ENCODE measurements around the gene NAA40. TPM values are rescaled to one million over a fixed set of nuclear protein-coding genes. Genes with fewer than 3 reads are reported as not detected.

NAA40 gene
- total RNA-seq, 2 experiments from 2014 or later, result 37.0 to 46.0 TPM

DNA sequence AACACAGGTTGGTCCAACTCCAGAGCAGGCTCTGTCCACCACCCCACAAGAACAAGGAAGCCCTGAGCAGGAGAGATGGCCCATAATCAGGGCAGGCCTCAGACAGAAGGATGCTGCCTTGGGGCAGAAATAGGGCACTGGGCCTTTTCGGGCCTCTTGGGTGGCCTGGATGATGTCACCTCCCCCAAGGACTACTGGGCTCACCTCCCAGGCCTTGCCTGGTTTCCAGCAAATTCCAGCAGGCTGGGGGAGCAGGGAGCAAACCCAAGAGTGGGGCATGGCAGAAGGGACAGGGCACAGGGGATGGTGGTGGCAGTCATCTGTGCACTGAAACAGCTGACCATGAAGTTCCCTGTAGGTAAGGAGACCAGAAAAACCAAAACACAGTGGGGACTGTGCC lies 5.3 kb upstream of the NAA40 start:
- DNase-seq (no peak), ATAC-seq (no peak)
- Mint-ChIP-seq H3K27ac (no peak overlapping the region), H3K9me3 (ENCODE audit: low read depth) (no peaks in the 10 kb centered on the region), H3K4me1 (peaks cover 9% of the 10 kb centered on the region), H3K27me3 (peaks cover 3% of the 10 kb centered on the region), H3K4me3 (no peak overlapping the region), H3K36me3 (no peaks in the 10 kb centered on the region)
- CTCF ChIA-PET, result interaction anchor here (2.4 to 3.9 kb wide), 2 partner anchors 14 to 96 kb away, joined by 10 to 16 read pairs; partner anchors contain the start of gene MARK2

DNA sequence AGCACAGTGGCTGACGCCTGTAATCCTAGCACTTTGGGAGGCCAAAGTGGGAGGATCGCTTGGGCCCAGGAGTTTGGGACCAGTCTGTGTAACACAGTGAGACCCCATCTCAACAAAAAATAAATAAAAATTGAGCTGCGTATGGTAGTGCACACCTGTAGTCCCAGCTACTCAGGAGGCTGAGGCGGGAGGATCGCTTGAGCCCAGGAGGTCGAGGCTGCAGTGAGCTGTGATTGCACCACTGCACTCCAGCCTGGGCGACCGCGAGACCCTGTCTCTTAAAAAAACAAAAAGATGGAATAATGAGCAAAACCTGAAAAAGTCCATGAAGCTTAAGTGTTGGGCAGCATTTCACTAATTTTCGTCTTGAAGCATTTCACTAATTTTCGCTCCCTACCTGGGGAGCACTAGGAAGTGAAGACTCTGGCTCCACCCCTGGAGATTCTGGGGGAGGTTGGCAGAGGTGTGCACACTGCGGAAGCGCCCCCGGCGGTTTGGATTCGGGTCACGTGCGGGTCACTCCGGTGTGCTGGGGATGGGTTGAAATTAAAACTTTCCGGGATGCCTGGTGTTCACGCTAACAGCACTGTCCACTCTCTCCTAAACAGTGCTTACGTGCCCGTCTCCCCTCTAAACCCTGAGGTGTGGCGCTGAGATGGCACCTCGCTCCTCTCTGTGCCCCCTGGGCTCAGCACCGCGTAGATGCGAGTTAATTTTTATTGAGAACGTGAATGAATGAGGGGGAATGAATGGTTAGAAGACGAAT lies 906 bp upstream of the NAA40 start:
- peaks cover 9% of the 10 kb centered on the region for H3K36me3 Mint-ChIP-seq
- peak overlapping the region; percentile 87 for H3K4me3 Mint-ChIP-seq
- DNase-seq (peak; percentile 55), ATAC-seq (peak; percentile 18)
- CTCF ChIA-PET, result interaction anchor here (0.9 kb wide), 1 partner anchor 100 kb away, joined by 5 read pairs; no protein-coding TSS in a partner anchor
- no peaks in the 10 kb centered on the region for H3K9me3 Mint-ChIP-seq (ENCODE audit: low read depth)
- peak overlapping the region; percentile 89 for H3K27ac Mint-ChIP-seq
- H3K27me3 Mint-ChIP-seq, result no peaks in the 10 kb centered on the region
- peaks cover 27% of the 10 kb centered on the region for H3K4me1 Mint-ChIP-seq

DNA sequence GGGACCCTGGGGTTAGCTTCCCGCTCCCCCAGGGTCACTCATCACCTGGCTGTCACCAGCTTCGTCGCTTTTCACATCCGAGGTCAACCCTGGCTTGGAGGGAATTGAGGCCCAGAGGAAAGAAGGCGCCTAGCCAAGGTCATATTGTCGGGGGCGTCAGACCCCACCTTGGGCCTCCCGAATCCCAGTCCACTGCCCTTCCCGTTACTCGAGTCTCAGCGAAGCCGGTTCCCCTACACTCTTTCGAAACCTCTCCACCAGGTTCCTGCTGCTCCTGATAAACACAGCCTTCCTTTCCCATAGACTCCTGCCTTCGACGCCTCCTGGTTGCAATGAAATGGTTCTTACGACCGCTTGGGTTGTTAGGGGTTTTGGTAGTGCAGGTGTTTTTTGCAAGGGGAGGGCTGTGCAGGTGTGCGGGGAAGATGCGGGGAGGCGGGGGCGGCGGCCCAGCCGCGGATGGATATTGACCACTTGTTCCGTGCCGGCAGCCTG lies 642 bp downstream of the NAA40 start:
- Mint-ChIP-seq H3K9me3 (ENCODE audit: low read depth) (no peaks in the 10 kb centered on the region), H3K27ac (peak overlapping the region; percentile 83), H3K4me3 (peak overlapping the region; percentile 87), H3K4me1 (peaks cover 30% of the 10 kb centered on the region), H3K27me3 (no peaks in the 10 kb centered on the region), H3K36me3 (peaks cover 9% of the 10 kb centered on the region)
- CTCF ChIA-PET, result no interaction called here
- DNase-seq, result no peak
- ATAC-seq, result no peak

DNA sequence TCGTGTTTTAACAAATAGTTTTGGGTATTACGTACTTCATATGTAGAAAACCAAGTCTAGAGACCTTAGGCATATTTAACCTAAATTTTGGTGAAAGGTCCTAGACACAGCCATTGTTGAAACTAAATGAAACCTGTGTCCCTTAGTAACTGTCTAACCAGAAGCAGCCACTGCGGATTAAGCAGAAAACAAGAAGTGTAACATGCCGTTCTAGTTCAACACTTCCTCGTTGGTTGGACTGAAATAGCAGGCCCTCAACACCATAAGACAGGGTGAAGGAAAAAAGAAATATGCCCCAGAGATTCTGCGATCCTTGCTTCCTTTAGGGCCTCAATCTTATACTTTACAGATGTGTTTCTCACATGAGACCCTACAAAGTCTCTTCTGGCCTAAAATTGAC lies 2.0 kb downstream of the NAA40 start:
- Mint-ChIP-seq H3K36me3 (peaks cover 10% of the 10 kb centered on the region), H3K9me3 (ENCODE audit: low read depth) (no peaks in the 10 kb centered on the region), H3K27me3 (no peaks in the 10 kb centered on the region), H3K4me1 (peaks cover 31% of the 10 kb centered on the region), H3K27ac (no peak overlapping the region), H3K4me3 (peak overlapping the region; percentile 60)
- no peak for ATAC-seq
- no peak for DNase-seq
- CTCF ChIA-PET, result no interaction called here

DNA sequence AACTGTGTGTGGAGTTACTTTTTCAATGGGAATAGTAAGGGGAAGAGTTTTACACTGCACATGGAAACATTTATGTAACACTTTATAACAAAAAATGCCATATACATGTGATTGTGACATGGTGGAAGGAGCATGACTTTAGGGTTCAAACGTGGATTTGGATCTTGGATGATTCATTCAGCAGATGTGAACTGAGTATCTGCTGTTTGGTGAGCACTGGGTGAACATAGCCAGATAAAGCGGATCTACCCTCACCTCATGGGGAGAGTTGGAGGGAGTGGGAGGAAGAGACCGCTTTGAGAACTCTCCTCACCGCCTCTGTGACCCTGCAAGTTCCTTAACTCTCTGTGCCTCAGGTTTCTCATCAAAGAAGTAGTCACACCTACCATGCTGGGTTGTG lies 3.1 kb downstream of the NAA40 start:
- no peak overlapping the region for H3K4me3 Mint-ChIP-seq
- no peaks in the 10 kb centered on the region for H3K9me3 Mint-ChIP-seq (ENCODE audit: low read depth)
- no peak overlapping the region for H3K27ac Mint-ChIP-seq
- CTCF ChIA-PET, result interaction anchor here (1.1 to 5.4 kb wide), 2 partner anchors 9 to 105 kb away, joined by 5 to 136 read pairs; partner anchors contain the start of gene MARK2
- H3K27me3 Mint-ChIP-seq, result no peaks in the 10 kb centered on the region
- no peak for ATAC-seq
- H3K36me3 Mint-ChIP-seq, result peaks cover 15% of the 10 kb centered on the region
- DNase-seq, result no peak
- peaks cover 32% of the 10 kb centered on the region for H3K4me1 Mint-ChIP-seq

DNA sequence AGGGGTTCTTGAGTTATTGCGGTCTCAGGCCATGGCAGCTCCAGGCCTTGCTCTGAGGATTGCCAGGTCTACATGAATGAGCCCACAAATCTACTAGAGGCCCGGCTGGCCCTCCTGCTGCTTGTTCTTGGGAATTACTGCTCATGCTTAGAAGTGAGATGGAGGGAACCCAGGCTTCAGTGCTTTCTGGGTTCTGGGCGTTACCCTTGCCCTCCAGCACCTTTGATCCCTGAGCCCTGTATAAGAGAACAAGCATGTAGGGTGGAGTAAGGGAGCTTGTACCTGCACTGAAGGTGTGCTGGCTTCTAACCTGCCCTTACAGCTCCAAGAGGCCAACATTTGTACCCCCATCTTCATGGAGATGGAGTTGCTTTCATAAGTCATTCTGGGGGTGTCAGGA lies 4.0 kb downstream of the NAA40 start:
- DNase-seq (no peak), ATAC-seq (no peak)
- CTCF ChIA-PET, result interaction anchor here (1.1 to 5.4 kb wide), 3 partner anchors 8 to 210 kb away, joined by 3 to 136 read pairs (median 5); partner anchors contain the start of gene MARK2
- peaks cover 17% of the 10 kb centered on the region for H3K36me3 Mint-ChIP-seq
- H3K27me3 Mint-ChIP-seq, result no peaks in the 10 kb centered on the region
- no peak overlapping the region for H3K27ac Mint-ChIP-seq
- no peak overlapping the region for H3K4me3 Mint-ChIP-seq
- H3K4me1 Mint-ChIP-seq, result peaks cover 30% of the 10 kb centered on the region
- H3K9me3 Mint-ChIP-seq (ENCODE audit: low read depth), result no peaks in the 10 kb centered on the region

DNA sequence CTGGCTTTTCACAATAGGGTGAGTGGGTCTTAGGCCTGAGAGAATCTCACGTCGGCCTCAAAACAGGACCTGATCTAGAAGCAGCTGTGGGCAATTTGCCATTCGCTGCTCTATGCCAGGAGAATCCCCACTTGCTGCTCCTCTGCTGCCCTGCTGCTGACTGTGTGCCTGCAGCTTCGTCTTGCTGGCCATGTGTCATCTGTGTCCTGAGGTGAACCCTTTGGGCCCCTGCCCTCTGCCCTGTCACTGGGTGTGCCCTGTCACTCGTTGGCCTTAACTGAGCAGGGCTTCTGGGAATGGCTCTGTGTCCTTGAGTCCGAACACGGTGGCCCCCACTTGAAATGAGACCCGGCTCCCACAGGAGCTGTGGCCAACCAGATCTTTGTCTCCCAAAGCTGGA lies 6.2 kb downstream of the NAA40 start:
- Mint-ChIP-seq H3K4me1 (peaks cover 26% of the 10 kb centered on the region), H3K36me3 (peaks cover 14% of the 10 kb centered on the region), H3K27me3 (no peaks in the 10 kb centered on the region), H3K4me3 (no peak overlapping the region), H3K9me3 (ENCODE audit: low read depth) (no peaks in the 10 kb centered on the region), H3K27ac (no peak overlapping the region)
- CTCF ChIA-PET, result interaction anchor here (0.9 to 5.4 kb wide), 17 partner anchors 8 to 177 kb away, joined by 3 to 136 read pairs (median 6); partner anchors contain the start of genes MARK2 and ZFTA
- no peak for DNase-seq
- no peak for ATAC-seq

DNA sequence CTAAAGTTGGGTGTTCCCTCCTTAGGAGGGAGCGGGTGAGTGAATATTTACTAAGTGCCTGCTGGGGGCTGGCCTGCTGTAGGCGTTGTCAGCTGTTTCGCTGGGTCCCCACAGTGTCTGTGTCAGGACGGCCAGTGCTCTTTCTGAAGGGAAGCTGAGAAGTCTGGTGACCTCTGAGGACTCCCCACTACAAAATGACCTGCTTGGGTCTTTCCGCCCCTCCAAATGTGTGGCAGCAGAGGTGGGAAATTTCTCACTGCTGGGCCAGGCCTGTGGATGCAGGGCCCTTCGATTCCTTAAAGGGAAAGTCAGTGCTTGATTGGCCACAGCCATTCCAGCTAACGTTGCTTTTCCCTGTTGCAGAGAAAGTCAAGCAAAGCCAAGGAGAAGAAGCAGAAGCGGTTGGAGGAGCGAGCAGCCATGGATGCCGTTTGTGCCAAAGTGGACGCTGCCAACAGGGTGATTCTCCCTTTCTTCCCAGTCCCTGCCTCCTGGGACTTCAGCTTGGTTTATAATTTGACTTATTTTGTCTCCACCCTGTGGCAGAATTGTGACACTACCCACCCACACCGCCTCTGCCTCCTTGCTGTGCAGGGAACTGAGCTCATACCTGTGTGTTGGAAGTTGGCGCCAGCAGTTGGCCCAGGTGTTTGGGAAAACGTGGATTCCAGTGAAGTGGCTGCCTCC lies 6.8 kb downstream of the NAA40 start:
- peak; percentile 68 for DNase-seq
- CTCF ChIA-PET, result interaction anchor here (0.7 to 5.4 kb wide), 31 partner anchors 9 to 240 kb away, joined by 3 to 136 read pairs (median 5); partner anchors contain the start of genes MARK2, STIP1 and ZFTA
- H3K27ac Mint-ChIP-seq, result no peak overlapping the region
- peaks cover 15% of the 10 kb centered on the region for H3K36me3 Mint-ChIP-seq
- ATAC-seq, result peak; percentile 76
- peaks cover 21% of the 10 kb centered on the region for H3K4me1 Mint-ChIP-seq
- H3K4me3 Mint-ChIP-seq, result no peak overlapping the region
- no peaks in the 10 kb centered on the region for H3K27me3 Mint-ChIP-seq
- H3K9me3 Mint-ChIP-seq (ENCODE audit: low read depth), result no peaks in the 10 kb centered on the region

DNA sequence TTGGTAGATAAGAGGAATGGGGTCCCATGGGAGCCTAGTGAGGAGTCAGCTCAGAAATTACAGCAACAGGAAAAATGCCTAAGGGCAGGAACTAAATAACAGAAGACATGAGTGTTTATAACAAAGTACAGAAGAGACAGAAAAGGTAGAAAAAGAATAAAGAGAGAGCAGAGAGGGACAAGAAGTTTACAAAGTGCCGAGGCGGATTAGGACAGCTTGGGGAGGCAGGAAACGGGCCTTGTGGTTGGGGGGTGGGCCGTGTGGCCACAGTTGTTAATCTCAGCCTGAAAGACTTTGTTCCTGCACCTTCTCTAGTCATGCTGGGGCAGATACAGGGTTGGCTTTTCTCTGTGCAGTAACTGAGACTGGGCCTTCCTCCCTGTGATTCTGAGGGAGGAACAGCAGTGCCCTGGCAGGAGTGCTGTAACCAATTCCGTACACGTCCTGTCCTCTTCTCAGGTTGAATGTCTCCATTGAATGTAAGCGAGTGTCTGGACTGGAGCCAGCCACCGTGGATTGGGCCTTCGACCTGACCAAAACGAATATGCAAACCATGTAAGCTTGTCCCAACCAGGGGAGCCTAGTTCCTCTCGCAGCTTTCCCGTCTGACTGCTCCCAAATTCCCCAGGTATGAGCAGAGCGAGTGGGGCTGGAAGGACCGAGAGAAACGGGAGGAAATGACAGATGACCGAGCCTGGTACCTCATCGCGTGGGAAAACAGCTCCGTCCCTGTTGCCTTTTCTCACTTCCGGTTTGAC lies 13.2 kb downstream of the NAA40 start:
- peaks cover 34% of the 10 kb centered on the region for H3K4me1 Mint-ChIP-seq
- DNase-seq (peak; percentile 88), ATAC-seq (peak; percentile 85)
- H3K9me3 Mint-ChIP-seq (ENCODE audit: low read depth), result no peaks in the 10 kb centered on the region
- peaks cover 35% of the 10 kb centered on the region for H3K36me3 Mint-ChIP-seq
- peak overlapping the region; percentile 88 for H3K27ac Mint-ChIP-seq
- CTCF ChIA-PET, result interaction anchor here (0.9 to 3.4 kb wide), 11 partner anchors 8 to 201 kb away, joined by 3 to 27 read pairs (median 5); partner anchors contain the start of genes MARK2 and OTUB1
- no peaks in the 10 kb centered on the region for H3K27me3 Mint-ChIP-seq
- H3K4me3 Mint-ChIP-seq, result peak overlapping the region; percentile 57

DNA sequence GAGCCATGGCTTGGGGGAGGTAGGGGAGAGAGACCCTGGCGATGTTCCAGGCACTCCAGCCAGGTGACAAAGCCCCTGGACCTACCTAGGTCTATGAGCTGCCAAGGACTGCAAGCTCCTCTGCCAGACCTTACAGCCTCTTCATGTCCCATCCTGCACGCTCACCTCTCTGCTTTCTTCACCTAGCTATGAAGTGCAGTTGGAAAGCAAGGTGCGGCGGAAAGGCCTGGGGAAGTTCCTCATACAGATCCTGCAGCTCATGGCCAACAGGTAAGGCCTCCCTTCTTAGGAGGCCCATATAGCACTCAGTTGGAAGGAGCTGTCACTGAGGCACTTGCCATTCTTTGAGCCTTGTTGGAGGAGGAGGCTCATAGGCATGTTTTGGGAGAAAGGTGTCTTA lies 13.8 kb downstream of the NAA40 start:
- no peaks in the 10 kb centered on the region for H3K9me3 Mint-ChIP-seq (ENCODE audit: low read depth)
- peaks cover 33% of the 10 kb centered on the region for H3K4me1 Mint-ChIP-seq
- H3K27me3 Mint-ChIP-seq, result no peaks in the 10 kb centered on the region
- peak overlapping the region; percentile 57 for H3K4me3 Mint-ChIP-seq
- ATAC-seq (no peak), DNase-seq (no peak)
- peaks cover 33% of the 10 kb centered on the region for H3K36me3 Mint-ChIP-seq
- peak overlapping the region; percentile 88 for H3K27ac Mint-ChIP-seq
- CTCF ChIA-PET, result interaction anchor here (0.9 to 3.4 kb wide), 9 partner anchors 8 to 200 kb away, joined by 3 to 27 read pairs (median 4); partner anchors contain the start of genes MARK2 and OTUB1

DNA sequence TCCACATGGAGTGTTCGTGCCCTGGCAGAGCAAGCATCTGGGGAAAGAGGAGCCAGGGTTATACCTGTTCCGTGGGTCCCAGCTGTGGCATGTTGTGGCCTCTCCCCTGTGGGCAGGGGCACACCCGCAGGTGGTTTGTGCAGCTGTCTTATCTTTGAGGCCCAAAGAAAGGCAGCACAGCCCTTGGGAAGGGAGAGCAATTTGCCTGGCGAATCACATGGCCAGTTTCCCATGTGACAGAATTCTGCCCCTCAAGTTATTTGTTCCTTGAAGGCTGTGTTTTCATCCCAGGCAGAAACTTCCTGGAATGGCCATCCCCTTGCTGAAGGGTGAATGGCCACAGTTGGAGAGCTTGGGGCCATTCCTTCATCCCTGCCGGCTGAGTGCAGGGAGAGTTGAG lies 19.2 kb downstream of the NAA40 start:
- CTCF ChIA-PET, result interaction anchor here (1.1 to 1.8 kb wide), 2 partner anchors 10 to 12 kb away, joined by 6 to 7 read pairs; no protein-coding TSS in a partner anchor
- peaks cover 35% of the 10 kb centered on the region for H3K4me1 Mint-ChIP-seq
- H3K9me3 Mint-ChIP-seq (ENCODE audit: low read depth), result no peaks in the 10 kb centered on the region
- no peaks in the 10 kb centered on the region for H3K27me3 Mint-ChIP-seq
- no peak overlapping the region for H3K27ac Mint-ChIP-seq
- peaks cover 21% of the 10 kb centered on the region for H3K36me3 Mint-ChIP-seq
- DNase-seq (no peak), ATAC-seq (no peak)
- no peak overlapping the region for H3K4me3 Mint-ChIP-seq

DNA sequence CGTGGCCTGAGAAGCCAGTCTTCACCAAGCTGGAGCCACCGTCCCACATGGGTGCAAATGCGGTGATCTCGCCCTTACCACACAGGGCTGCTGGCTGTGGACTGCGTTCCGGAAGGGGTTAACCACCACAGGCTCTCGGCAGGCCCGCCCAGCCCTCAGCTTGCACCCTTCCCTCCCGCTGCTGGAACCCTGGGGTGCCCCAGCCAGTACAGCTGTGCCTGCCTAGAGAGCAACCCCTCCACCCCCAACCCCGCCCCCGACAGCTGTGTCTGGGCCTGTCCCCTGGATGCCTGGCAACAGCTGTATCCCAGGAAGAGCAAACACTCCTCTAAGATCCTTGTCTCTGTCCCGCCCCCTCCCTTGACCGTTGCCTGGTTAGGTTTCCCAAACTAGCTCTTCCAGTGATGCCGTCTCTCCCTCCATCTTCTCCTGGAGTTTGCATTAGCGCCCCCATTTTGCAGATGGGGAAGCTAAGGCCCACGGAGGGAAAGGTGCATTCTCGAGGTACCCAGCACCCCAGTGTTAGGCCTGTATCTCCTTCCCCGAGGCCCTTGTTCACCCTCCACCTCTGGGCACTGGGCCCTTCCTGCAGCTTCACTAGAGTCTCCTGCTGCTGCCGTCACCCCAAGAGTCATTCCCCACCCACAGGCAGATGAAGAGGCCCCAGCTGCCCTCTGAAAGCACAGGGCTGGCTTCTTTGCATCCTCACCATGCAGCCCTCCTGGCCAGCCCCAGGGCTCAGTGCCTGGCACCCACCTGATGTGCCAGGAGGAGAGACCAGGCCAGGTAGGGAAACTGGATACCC lies 23.0 kb downstream of the NAA40 start:
- DNase-seq, result peak; percentile 83
- Mint-ChIP-seq H3K27me3 (no peaks in the 10 kb centered on the region), H3K27ac (peak overlapping the region; percentile 38), H3K4me3 (peak overlapping the region; percentile 3), H3K9me3 (ENCODE audit: low read depth) (no peaks in the 10 kb centered on the region), H3K36me3 (no peaks in the 10 kb centered on the region), H3K4me1 (peaks cover 32% of the 10 kb centered on the region)
- ATAC-seq, result peak; percentile 77
- CTCF ChIA-PET, result interaction anchor here (0.6 to 3.8 kb wide), 8 partner anchors 10 to 194 kb away, joined by 3 to 27 read pairs (median 4); partner anchors contain the start of genes MARK2 and OTUB1
